ENCODE measurements around the gene KPNA5.

DNA sequence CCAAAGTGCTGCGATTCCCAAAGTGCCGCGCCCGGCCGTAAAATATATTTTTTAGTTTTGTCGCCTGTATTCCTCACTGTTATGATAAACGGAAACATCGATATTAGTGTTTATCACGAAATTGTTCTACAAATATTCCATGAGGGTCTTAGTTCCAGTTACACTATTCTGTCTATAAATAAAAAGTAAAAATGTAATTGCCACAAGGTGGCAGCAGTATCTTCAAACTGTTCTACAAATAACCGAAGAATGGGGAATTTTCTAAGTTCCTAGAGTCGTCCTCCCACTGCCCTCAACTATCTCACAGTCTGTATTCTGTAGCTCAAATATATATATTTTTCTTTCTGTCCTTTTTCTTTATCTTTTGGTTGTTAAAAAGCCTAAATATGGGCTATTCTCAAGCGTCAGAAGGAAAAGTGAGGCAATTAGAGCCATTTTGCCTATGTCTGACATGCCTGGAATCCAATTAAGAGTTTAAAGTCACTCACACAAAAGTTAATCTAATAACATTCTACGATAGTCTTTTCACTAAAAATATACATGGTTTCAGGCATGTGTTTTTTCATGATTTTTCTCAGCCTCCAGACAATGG, 98.7 kb downstream of the KPNA5 start:
- TF ChIP-seq CTCF (IDR thresholded peaks at IDR 0.05; ENCODE audit: low read depth, low read length, poor library complexity, severe bottlenecking) (peak; percentile 47), EZH2phosphoT487 (IDR thresholded peaks at IDR 0.05; ENCODE audit: borderline replicate concordance, low read length) (no peak)
